HCT116 (cell line): Measurements from ENCODE around the gene SGSM2.

ENCODE experiments used
- EZH2 ChIP-seq: fragments of 200-600 bp; sonication (generic); IDR thresholded peaks from 2 replicates; pipeline ENCODE4 v1.6.1; 2017; ENCODE audit warnings: antibody characterized with exemption, mixed run types
- EZH2phosphoT487 ChIP-seq: fragments of 200-600 bp; IDR thresholded peaks from 2 replicates; pipeline ENCODE4 v1.6.1; 2018; ENCODE audit warnings: antibody characterized with exemption, borderline replicate concordance
- POLR2A ChIP-seq: IDR thresholded peaks from 2 replicates; pipeline ENCODE4 v1.7.0; 2011; ENCODE audit warnings: borderline replicate concordance; ENCODE audit not compliant: insufficient read depth, insufficient read length; ENCODE audit errors: extremely low read depth
- RAD21 ChIP-seq: IDR thresholded peaks from 2 replicates; pipeline ENCODE4 v1.6.1; 2012; ENCODE audit warnings: low read depth, mild to moderate bottlenecking
- SIN3A ChIP-seq: IDR thresholded peaks from 2 replicates; pipeline ENCODE4 v1.6.1; 2012; ENCODE audit warnings: low read depth
- SP1 ChIP-seq: IDR thresholded peaks from 2 replicates; pipeline ENCODE4 v1.6.1; 2012; ENCODE audit warnings: low read depth
- SRF ChIP-seq: IDR thresholded peaks from 2 replicates; pipeline ENCODE4 v1.6.1; 2012; ENCODE audit warnings: low read depth
- YY1 ChIP-seq: IDR thresholded peaks from 2 replicates; pipeline ENCODE4 v1.6.1; 2011; ENCODE audit warnings: low read length, low read depth, moderate library complexity, mild to moderate bottlenecking; ENCODE audit not compliant: insufficient replicate concordance; ENCODE audit errors: extremely low read depth
- ZFX ChIP-seq: fragments of 450-650 bp; IDR thresholded peaks from 2 replicates; pipeline ENCODE4 v1.6.1; 2017
- ZNF274 ChIP-seq: fragments of 200-500 bp; sonication (Bioruptor generic); IDR thresholded peaks from 2 replicates; pipeline ENCODE4 v1.6.1; 2014; ENCODE audit warnings: mild to moderate bottlenecking, low read depth, low read length, inconsistent platforms
- TF ChIP-seq, protein P1 (sequence below), 3 experiments: fragments of 200-600 bp in 1 of 3; sonication (generic) in 1 of 3; IDR thresholded peaks in 2 of 3; conservative IDR thresholded peaks in 1 of 3; 2 replicates each; pipeline ENCODE4 v1.5.1; 2012 to 2017; ENCODE audit warnings: low read depth in 2 of 3, low read length in 2 of 3, antibody characterized with exemption in 1 of 3, borderline replicate concordance in 1 of 3, control low read depth in 1 of 3, mild to moderate bottlenecking in 1 of 3, mixed read lengths in 1 of 3, mixed run types in 1 of 3, moderate library complexity in 1 of 3; ENCODE audit not compliant: insufficient read depth in 1 of 3
- TF ChIP-seq, protein P2 (sequence below): IDR thresholded peaks from 2 replicates; pipeline ENCODE4 v1.6.1; 2012; ENCODE audit warnings: low read depth
- TF ChIP-seq, protein P3 (sequence below): IDR thresholded peaks from 2 replicates; pipeline ENCODE4 v1.6.1; 2012

DNA sequence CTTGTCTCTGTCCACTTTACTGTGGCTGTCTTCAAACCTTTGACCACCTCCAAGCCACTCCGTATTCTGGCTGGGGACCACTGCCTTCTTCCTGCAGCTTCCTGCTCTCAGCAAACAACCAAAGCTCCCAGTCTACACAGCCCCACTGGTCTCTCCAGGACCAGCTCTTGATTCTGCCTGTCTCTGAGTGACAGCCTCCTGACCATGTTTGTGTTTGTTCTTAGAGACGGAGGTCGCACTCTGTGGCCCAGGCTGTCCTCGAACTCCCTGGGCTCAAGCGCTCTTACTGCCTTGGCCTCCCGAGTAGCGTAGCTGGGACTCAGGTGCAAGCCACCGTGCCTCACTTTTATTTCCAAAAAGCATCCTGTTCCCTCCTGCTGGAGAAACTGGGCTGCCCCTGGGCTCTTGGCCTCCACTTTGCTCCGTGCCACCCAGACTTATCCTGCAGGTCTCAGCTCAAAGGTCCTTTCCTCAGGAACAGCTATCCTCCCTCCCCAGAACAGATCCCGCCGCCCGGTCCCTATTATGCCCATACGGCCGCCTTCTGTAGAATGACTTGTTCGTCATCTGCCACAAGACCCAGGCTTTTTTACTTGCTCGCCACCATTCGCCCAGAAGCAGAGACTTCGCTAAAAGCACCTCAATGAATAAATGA, 54.4 kb downstream of the SGSM2 start:
- TF ChIP-seq, protein P1, sequence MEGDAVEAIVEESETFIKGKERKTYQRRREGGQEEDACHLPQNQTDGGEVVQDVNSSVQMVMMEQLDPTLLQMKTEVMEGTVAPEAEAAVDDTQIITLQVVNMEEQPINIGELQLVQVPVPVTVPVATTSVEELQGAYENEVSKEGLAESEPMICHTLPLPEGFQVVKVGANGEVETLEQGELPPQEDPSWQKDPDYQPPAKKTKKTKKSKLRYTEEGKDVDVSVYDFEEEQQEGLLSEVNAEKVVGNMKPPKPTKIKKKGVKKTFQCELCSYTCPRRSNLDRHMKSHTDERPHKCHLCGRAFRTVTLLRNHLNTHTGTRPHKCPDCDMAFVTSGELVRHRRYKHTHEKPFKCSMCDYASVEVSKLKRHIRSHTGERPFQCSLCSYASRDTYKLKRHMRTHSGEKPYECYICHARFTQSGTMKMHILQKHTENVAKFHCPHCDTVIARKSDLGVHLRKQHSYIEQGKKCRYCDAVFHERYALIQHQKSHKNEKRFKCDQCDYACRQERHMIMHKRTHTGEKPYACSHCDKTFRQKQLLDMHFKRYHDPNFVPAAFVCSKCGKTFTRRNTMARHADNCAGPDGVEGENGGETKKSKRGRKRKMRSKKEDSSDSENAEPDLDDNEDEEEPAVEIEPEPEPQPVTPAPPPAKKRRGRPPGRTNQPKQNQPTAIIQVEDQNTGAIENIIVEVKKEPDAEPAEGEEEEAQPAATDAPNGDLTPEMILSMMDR (IDR thresholded peaks at IDR 0.05 in 2 of 3, conservative IDR thresholded peaks at IDR 0.05 in 1 of 3; ENCODE audit: borderline replicate concordance in 1 of 3, insufficient read depth in 1 of 3, low read depth in 2 of 3, low read length in 2 of 3) = no peak
- TF ChIP-seq, protein P2, sequence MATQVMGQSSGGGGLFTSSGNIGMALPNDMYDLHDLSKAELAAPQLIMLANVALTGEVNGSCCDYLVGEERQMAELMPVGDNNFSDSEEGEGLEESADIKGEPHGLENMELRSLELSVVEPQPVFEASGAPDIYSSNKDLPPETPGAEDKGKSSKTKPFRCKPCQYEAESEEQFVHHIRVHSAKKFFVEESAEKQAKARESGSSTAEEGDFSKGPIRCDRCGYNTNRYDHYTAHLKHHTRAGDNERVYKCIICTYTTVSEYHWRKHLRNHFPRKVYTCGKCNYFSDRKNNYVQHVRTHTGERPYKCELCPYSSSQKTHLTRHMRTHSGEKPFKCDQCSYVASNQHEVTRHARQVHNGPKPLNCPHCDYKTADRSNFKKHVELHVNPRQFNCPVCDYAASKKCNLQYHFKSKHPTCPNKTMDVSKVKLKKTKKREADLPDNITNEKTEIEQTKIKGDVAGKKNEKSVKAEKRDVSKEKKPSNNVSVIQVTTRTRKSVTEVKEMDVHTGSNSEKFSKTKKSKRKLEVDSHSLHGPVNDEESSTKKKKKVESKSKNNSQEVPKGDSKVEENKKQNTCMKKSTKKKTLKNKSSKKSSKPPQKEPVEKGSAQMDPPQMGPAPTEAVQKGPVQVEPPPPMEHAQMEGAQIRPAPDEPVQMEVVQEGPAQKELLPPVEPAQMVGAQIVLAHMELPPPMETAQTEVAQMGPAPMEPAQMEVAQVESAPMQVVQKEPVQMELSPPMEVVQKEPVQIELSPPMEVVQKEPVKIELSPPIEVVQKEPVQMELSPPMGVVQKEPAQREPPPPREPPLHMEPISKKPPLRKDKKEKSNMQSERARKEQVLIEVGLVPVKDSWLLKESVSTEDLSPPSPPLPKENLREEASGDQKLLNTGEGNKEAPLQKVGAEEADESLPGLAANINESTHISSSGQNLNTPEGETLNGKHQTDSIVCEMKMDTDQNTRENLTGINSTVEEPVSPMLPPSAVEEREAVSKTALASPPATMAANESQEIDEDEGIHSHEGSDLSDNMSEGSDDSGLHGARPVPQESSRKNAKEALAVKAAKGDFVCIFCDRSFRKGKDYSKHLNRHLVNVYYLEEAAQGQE = no peak
- no peak for TF ChIP-seq YY1
- no peak for TF ChIP-seq EZH2
- TF ChIP-seq SP1 = no peak
- TF ChIP-seq, protein P3, sequence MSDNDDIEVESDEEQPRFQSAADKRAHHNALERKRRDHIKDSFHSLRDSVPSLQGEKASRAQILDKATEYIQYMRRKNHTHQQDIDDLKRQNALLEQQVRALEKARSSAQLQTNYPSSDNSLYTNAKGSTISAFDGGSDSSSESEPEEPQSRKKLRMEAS = no peak
- no peak for TF ChIP-seq SRF
- no peak for TF ChIP-seq RAD21
- TF ChIP-seq POLR2A = no peak
- no peak for TF ChIP-seq EZH2phosphoT487
- no peak for TF ChIP-seq SIN3A
- no peak for TF ChIP-seq ZFX
- no peak for TF ChIP-seq ZNF274
